PC-9 (cell line): ENCODE data around the gene TPCN2.

Experiments used
- EZH2 ChIP-seq: fragments of 200-600 bp; sonication (generic); IDR thresholded peaks from 2 replicates; pipeline ENCODE4 v1.8.0; 2017; ENCODE audit warnings: antibody characterized with exemption, low read depth
- TF ChIP-seq, protein P1 (sequence below): fragments of 200-600 bp; sonication (generic); conservative IDR thresholded peaks from 2 replicates; pipeline ENCODE4 v1.6.1; 2017; ENCODE audit warnings: mixed run types, antibody characterized with exemption, mild to moderate bottlenecking, moderate library complexity

DNA sequence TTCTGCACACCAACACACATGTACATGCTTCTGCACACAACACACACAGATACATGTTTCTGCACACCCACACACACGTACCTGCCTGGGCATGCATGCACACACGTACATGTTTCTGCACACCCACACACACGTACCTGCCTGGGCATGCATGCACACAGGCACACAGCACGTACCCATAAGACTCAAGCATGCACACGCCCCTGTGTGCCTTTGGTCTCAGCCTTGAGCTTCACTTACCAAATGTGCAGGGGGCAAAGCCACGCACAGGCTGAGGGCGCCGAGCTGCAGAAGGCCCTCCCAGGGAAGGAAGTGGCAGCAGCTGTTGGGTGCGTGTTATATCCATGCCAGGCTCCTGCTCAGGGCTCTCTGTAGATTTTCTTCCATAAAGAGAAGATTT, 72.3 kb downstream of the TPCN2 start:
- no peak for TF ChIP-seq EZH2
- TF ChIP-seq, protein P1, sequence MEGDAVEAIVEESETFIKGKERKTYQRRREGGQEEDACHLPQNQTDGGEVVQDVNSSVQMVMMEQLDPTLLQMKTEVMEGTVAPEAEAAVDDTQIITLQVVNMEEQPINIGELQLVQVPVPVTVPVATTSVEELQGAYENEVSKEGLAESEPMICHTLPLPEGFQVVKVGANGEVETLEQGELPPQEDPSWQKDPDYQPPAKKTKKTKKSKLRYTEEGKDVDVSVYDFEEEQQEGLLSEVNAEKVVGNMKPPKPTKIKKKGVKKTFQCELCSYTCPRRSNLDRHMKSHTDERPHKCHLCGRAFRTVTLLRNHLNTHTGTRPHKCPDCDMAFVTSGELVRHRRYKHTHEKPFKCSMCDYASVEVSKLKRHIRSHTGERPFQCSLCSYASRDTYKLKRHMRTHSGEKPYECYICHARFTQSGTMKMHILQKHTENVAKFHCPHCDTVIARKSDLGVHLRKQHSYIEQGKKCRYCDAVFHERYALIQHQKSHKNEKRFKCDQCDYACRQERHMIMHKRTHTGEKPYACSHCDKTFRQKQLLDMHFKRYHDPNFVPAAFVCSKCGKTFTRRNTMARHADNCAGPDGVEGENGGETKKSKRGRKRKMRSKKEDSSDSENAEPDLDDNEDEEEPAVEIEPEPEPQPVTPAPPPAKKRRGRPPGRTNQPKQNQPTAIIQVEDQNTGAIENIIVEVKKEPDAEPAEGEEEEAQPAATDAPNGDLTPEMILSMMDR: no peak
